H9 (cell line): ENCODE measurements around the gene ADARB2. TPM values are rescaled to one million over a fixed set of nuclear protein-coding genes. Genes with fewer than 3 reads are reported as not detected.

Experiments used
- DNase-seq: peaks from one replicate; pipeline ENCODE4 v3.0.0-alpha.2; 2017
- H2AFZ ChIP-seq: one replicate; pipeline ENCODE4 v1.6.1; 2013; ENCODE audit warnings: mild to moderate bottlenecking, low read length, control low read depth, moderate library complexity
- H2AK5ac ChIP-seq: 2 replicates; pipeline ENCODE4 v1.6.1; 2013; ENCODE audit warnings: low read length, control low read depth, mixed read lengths; ENCODE audit not compliant: insufficient read length
- H2BK120ac ChIP-seq: one replicate; pipeline ENCODE4 v1.6.1; 2013; ENCODE audit warnings: low read depth, mild to moderate bottlenecking, low read length, control low read depth, inconsistent platforms; ENCODE audit not compliant: poor library complexity, severe bottlenecking
- H2BK12ac ChIP-seq: 2 replicates; pipeline ENCODE4 v1.6.1; 2013; ENCODE audit warnings: low read length, control low read depth, mixed read lengths, low read depth; ENCODE audit not compliant: insufficient read length
- H2BK15ac ChIP-seq: 2 replicates; pipeline ENCODE4 v1.6.1; 2013; ENCODE audit warnings: low read depth, low read length, control low read depth
- H2BK20ac ChIP-seq: one replicate; pipeline ENCODE4 v1.6.1; 2013; ENCODE audit warnings: low read depth, mild to moderate bottlenecking, low read length, control low read depth, inconsistent platforms; ENCODE audit not compliant: poor library complexity, severe bottlenecking
- H2BK5ac ChIP-seq: 2 replicates; pipeline ENCODE4 v1.6.1; 2013; ENCODE audit warnings: low read length, control low read depth, mixed read lengths; ENCODE audit not compliant: insufficient read length
- H3K14ac ChIP-seq: 2 replicates; pipeline ENCODE4 v1.6.1; 2013; ENCODE audit warnings: low read length, control low read depth; ENCODE audit not compliant: insufficient read depth
- H3K18ac ChIP-seq: 2 replicates; pipeline ENCODE4 v1.6.1; 2013; ENCODE audit warnings: low read depth, mild to moderate bottlenecking, mixed read lengths, low read length, control low read depth; ENCODE audit not compliant: insufficient read length
- H3K23ac ChIP-seq: 2 replicates; pipeline ENCODE4 v1.6.1; 2013; ENCODE audit warnings: low read length, control low read depth, mixed read lengths, low read depth; ENCODE audit not compliant: insufficient read length
- H3K23me2 ChIP-seq: 2 replicates; pipeline ENCODE4 v1.6.1; 2013; ENCODE audit warnings: low read depth, mild to moderate bottlenecking, mixed read lengths, low read length, control low read depth; ENCODE audit not compliant: insufficient read length, poor library complexity, severe bottlenecking
- H3K27ac ChIP-seq: 2 replicates; pipeline ENCODE4 v1.5.1; 2013; ENCODE audit warnings: low read length, control low read depth, mixed read lengths, low read depth; ENCODE audit not compliant: insufficient read length
- H3K27me3 ChIP-seq: 2 replicates; pipeline ENCODE4 v1.6.1; 2013; ENCODE audit warnings: low read length, control low read depth, inconsistent platforms; ENCODE audit not compliant: insufficient read depth
- H3K4ac ChIP-seq: 2 replicates; pipeline ENCODE4 v1.6.1; 2013; ENCODE audit warnings: low read depth, mild to moderate bottlenecking, control low read depth, inconsistent platforms, low read length, moderate library complexity
- H3K4me1 ChIP-seq: 2 replicates; pipeline ENCODE4 v1.6.1; 2013; ENCODE audit warnings: low read length, control low read depth, inconsistent platforms; ENCODE audit not compliant: insufficient read depth
- H3K4me2 ChIP-seq: 2 replicates; pipeline ENCODE4 v1.6.1; 2013; ENCODE audit warnings: low read length, control low read depth, mixed read lengths; ENCODE audit not compliant: insufficient read length, insufficient read depth
- H3K56ac ChIP-seq: 2 replicates; pipeline ENCODE4 v1.6.1; 2013; ENCODE audit warnings: low read depth, mild to moderate bottlenecking, mixed read lengths, low read length, control low read depth; ENCODE audit not compliant: insufficient read length
- H3K79me1 ChIP-seq: 2 replicates; pipeline ENCODE4 v1.6.1; 2013; ENCODE audit warnings: low read depth, mild to moderate bottlenecking, moderate library complexity, low read length, control low read depth, inconsistent platforms; ENCODE audit not compliant: insufficient read depth, poor library complexity, severe bottlenecking
- H3K79me2 ChIP-seq: 2 replicates; pipeline ENCODE4 v1.6.1; 2013; ENCODE audit warnings: low read length, control low read depth, inconsistent platforms; ENCODE audit not compliant: insufficient read depth
- H3K9ac ChIP-seq: 2 replicates; pipeline ENCODE4 v1.6.1; 2013; ENCODE audit warnings: low read length, control low read depth, mixed read lengths; ENCODE audit not compliant: insufficient read length; ENCODE audit errors: extremely low read depth
- H3K9me3 ChIP-seq: one replicate; pipeline ENCODE4 v1.6.1; 2013; ENCODE audit warnings: low read depth, low read length, inconsistent platforms; ENCODE audit not compliant: control insufficient read depth
- H3T11ph ChIP-seq: one replicate; pipeline ENCODE4 v1.6.1; 2013; ENCODE audit warnings: mild to moderate bottlenecking, low read length, control low read depth, inconsistent platforms
- H4K20me1 ChIP-seq: one replicate; pipeline ENCODE4 v1.6.1; 2013; ENCODE audit not compliant: control insufficient read depth, insufficient read length, insufficient read depth
- H4K5ac ChIP-seq: 2 replicates; pipeline ENCODE4 v1.6.1; 2013; ENCODE audit warnings: low read depth, mild to moderate bottlenecking, mixed read lengths, low read length, control low read depth; ENCODE audit not compliant: insufficient read length
- H4K8ac ChIP-seq: replicated peaks from 2 replicates; pipeline ENCODE4 v1.6.1; 2013; ENCODE audit warnings: low read length, control low read depth, mixed read lengths, low read depth; ENCODE audit not compliant: insufficient read length
- H4K91ac ChIP-seq: 2 replicates; pipeline ENCODE4 v1.6.1; 2013; ENCODE audit warnings: low read depth, mild to moderate bottlenecking, moderate library complexity, mixed read lengths, low read length, control low read depth; ENCODE audit not compliant: insufficient read length
- H3K27ac Mint-ChIP-seq, 3 experiments: 2 replicates in 2 of 3; 3 replicates in 1 of 3; pipeline ENCODE4 v1.8.0; 2020 to 2021; ENCODE audit warnings: mixed read lengths in 3 of 3, mild to moderate bottlenecking in 1 of 3, moderate library complexity in 1 of 3
- H3K27me3 Mint-ChIP-seq: 2 replicates; pipeline ENCODE4 v1.8.0; 2021; ENCODE audit warnings: low read depth, mild to moderate bottlenecking, moderate library complexity, mixed read lengths
- H3K36me3 Mint-ChIP-seq, 3 experiments: 2 replicates in 2 of 3; 3 replicates in 1 of 3; pipeline ENCODE4 v1.8.0; 2020 to 2021; ENCODE audit warnings: low read depth in 3 of 3, mixed read lengths in 3 of 3; ENCODE audit not compliant: insufficient read depth in 1 of 3
- H3K4me1 Mint-ChIP-seq, 2 experiments: 2 replicates each; pipeline ENCODE4 v1.8.0; 2020; ENCODE audit warnings: mixed read lengths in 2 of 2
- H3K4me3 Mint-ChIP-seq, 2 experiments: 2 replicates in 1 of 2; 3 replicates in 1 of 2; pipeline ENCODE4 v1.8.0; 2020 to 2021; ENCODE audit warnings: mild to moderate bottlenecking in 2 of 2, mixed read lengths in 2 of 2, moderate library complexity in 1 of 2
- H3K9me3 Mint-ChIP-seq, 2 experiments: 2 replicates in 1 of 2; 3 replicates in 1 of 2; pipeline ENCODE4 v1.8.0; 2020; ENCODE audit warnings: mild to moderate bottlenecking in 2 of 2, mixed read lengths in 2 of 2, moderate library complexity in 1 of 2
- CTCF ChIP-seq: fragments of 200-600 bp; sonication (generic); conservative IDR thresholded peaks from 3 replicates; pipeline ENCODE4 v1.8.0; 2021; ENCODE audit warnings: antibody characterized with exemption, mild to moderate bottlenecking
- WGBS: extraction: QIAGEN DNeasy Blood & Tissue Kit; methylation state at CpG from one replicate; pipeline ENCODE4 v1.1.7; 2013; ENCODE audit warnings: missing lambda C conversion rate, low lambda C conversion rate, mixed read lengths; ENCODE audit not compliant: insufficient read length; ENCODE audit errors: extremely low coverage; 5-methylcytosine and 5-hydroxymethylcytosine counted together
- total RNA-seq: library from RNA; stranded (reverse); gene quantifications from 2 replicates; pipeline ENCODE4 v1.2.1, GENCODE V29; 2021

Gene ADARB2
- total RNA-seq, 1 experiment from 2014 or later, result 0.87 TPM

- no peak overlapping the region for H3K27ac ChIP-seq
- H2BK20ac ChIP-seq, result no peak overlapping the region
- H3K14ac ChIP-seq, result no peak overlapping the region
- no peak overlapping the region for H3K4me2 ChIP-seq
- H3K9me3 ChIP-seq, result peaks cover 21% of the 10 kb centered on the region
- Mint-ChIP-seq H3K36me3 (peaks cover 2 to 28% (median 21%) of the 10 kb centered on the region in 3 experiments; a peak in 6 of 7 replicates), H3K4me3 (no peak overlapping the region), H3K4me1 (peaks cover 22 to 24% of the 10 kb centered on the region in 2 experiments), H3K9me3 (peaks cover 8 to 36% of the 10 kb centered on the region in 2 experiments; a peak in 4 of 5 replicates), H3K27ac (no peak overlapping the region), H3K27me3 (peaks cover 2% of the 10 kb centered on the region; the same call in 1 of the 2 replicates)
- DNase-seq, result no peak
- H2AK5ac ChIP-seq, result no peak overlapping the region
- no peak overlapping the region; the same call in 1 of the 2 replicates for H2BK15ac ChIP-seq
- no peak overlapping the region for H3K23ac ChIP-seq
- H3K79me1 ChIP-seq, result no peaks in the 10 kb centered on the region
- H3K18ac ChIP-seq, result no peak overlapping the region
- no peak overlapping the region for H2BK12ac ChIP-seq
- H3K4me1 ChIP-seq, result no peaks in the 10 kb centered on the region
- no peak overlapping the region for H2AFZ ChIP-seq
- no peaks in the 10 kb centered on the region for H4K20me1 ChIP-seq
- no peaks in the 10 kb centered on the region for H3K23me2 ChIP-seq
- no peak overlapping the region for H3T11ph ChIP-seq
- no peak overlapping the region for H2BK120ac ChIP-seq
- no peak overlapping the region for H3K9ac ChIP-seq
- H3K27me3 ChIP-seq, result no peaks in the 10 kb centered on the region
- no peak overlapping the region for H4K8ac ChIP-seq
- no peak for TF ChIP-seq CTCF
- no CpG with 5 or more reads among the region's 11 CpGs for WGBS
- H2BK5ac ChIP-seq, result no peak overlapping the region
- H3K79me2 ChIP-seq, result no peaks in the 10 kb centered on the region
- H4K91ac ChIP-seq, result no peak overlapping the region
- H3K4ac ChIP-seq, result no peak overlapping the region
- no peak overlapping the region for H3K56ac ChIP-seq
- no peak overlapping the region for H4K5ac ChIP-seq
Measured at GRCh38 chr10:1778375-1778969, 41.1 kb upstream of the ADARB2 start.
